HG03139 (cell line): ENCODE results near the gene NCKAP5.
"Not testable (repeated sequence)": the region's sequence is repeated elsewhere in the genome, so short reads cannot be mapped to it uniquely, and the experiment has no call there.

Experiments used
- ATAC-seq: cut with Tn5 transposase; IDR thresholded peaks from one replicate; pipeline ENCODE4 v1.9.1; 2021; ENCODE audit not compliant: unreplicated experiment

Gene NCKAP5

DNA sequence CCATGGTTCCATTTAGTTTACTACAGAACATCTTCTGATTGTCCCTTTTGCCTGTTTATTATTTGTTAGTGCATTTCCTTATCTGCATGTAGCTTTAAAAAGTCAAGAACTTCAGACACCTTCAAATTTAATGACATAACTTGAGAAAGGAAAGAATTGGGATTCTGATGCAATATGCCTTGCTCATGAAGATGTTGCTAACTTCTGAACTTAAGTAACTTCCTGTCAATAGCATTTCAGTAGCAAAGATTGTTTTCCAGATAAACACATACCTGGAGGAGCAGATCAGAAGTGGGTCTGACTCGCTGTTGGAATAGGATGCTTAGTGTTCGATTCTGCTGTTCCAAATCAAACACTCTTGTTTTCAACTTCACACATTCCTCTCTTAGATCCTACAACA lies 708.0 kb downstream of the NCKAP5 start:
- ATAC-seq, result no peak

DNA sequence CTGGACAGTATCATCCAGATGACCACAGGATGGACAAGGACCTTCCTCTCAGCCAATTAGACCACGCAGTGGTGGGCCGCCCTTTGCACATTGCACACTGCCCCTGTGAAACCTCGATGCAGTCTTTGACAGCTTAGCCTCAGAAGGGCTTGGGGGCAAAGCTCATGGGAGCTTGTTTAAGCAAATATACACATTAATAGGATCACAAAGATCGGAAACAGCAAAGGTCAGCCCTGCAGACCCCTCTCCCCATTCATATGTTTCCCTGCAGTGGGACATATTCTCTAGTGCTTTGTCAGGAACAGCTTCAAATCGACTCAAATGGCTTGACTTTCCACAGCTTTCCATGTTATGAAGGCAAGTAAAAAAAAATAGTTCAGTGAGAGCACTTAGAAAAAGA lies 708.7 kb downstream of the NCKAP5 start:
- ATAC-seq, result no peak

DNA sequence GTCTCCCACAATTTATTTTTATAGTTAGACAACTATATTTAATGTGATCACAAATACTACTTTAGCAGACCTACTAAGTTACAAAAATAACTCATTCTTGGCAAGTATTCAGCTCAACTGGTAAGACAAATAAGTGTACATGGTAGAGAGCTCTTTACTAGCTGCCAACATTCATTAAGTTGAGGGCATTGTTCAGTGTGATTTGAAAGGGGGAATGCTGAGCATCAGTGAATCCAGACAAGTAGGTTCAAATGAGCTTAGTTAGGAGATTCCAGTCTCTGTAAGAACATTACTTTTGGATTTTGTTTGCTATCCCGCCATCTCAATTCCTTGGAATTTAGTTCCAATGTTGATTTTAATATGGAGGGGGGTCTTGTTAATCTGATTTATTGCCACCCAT lies 710.9 kb downstream of the NCKAP5 start:
- no peak for ATAC-seq

DNA sequence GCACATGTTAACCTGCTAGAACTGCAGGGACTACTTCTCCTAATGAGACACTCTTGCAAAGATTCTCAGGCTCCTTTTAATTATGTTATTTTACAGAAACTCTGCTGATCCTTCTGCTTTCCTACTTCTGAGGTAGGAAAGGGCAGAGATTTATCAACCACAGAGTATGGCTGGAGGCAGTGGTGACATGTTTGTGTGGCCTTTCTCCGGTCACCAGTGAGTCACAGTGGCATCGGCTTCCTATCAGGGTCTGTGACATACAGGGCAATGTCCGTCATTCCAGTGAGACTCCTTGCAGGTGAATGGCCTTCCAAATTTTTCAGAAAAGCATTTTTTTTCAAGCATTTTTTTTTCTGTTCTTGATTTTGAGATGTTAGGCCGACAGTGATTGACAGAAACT lies 717.6 kb downstream of the NCKAP5 start:
- no peak for ATAC-seq

DNA sequence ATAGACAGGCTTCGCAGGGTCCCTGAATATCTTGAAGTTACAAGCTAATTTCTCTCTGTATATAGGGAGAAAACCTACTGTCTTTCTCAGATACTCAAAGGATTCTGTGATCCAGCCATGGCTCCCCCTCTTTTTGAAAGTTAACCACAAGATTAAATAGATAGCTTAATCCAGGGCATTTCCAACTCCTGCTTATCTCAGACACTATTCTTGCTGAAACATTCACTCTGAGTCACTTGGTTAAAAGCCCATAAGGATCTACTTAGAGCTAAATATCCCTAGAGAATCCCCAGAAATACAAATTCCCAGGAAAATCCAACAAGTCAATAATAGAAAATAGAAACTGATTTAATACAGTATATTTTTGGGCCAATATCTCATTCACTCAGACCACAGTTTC lies 719.1 kb downstream of the NCKAP5 start:
- ATAC-seq, result no peak

DNA sequence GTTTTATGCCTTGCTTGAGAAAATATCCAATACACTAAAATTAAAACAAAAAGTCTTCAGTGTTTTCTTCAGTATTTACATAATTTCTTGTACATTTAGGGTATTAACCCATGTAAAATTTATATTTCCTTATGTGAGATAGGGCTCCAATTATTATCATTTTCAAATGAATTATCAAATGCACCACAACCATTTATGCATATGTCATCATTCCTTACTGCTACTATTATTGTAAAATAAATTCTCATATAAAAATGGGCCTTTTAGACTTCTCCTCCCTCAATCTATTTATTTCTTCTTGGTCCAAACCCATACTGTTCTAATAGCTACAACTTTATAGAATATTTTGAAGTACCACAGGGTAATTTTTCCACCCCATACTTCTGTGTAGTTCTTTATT lies 722.9 kb downstream of the NCKAP5 start:
- no peak for ATAC-seq

DNA sequence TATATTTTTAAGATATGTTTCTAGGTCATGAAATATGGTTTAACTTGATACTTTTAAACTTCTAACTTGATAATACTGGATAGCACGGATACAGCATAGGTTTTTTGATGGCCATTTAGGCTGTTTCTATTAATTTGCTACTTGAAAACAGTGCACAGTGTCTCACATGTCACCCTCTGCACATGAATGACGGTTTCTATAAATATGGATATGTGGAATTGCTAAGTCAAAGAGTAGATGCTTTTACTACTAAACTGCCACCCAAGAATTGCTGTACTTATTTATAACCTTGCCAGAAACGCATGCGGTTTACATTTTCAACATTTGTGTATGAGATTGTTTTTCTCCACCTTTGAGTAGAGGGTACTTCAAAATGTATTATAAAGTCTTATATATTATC lies 723.7 kb downstream of the NCKAP5 start:
- no peak for ATAC-seq

DNA sequence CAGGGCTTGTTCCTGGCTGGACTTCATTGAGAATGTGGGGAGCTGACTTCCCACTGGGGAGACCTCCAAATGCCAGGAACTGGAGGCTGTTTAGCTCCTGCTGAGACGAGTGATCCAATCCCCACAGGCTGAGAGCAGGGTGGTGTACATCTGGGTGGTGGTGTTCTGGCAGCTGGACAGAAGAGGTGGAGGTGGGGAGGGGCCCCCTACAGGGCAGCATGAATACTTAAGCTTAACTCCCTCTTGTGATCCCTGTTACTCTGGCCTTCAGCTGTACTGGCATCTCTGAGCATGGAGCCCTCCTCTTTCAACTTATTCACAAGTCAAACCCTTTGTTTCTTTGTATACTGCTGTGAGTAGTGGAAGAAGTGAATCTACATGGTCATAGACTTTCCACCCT lies 730.5 kb downstream of the NCKAP5 start:
- ATAC-seq, result no peak

DNA sequence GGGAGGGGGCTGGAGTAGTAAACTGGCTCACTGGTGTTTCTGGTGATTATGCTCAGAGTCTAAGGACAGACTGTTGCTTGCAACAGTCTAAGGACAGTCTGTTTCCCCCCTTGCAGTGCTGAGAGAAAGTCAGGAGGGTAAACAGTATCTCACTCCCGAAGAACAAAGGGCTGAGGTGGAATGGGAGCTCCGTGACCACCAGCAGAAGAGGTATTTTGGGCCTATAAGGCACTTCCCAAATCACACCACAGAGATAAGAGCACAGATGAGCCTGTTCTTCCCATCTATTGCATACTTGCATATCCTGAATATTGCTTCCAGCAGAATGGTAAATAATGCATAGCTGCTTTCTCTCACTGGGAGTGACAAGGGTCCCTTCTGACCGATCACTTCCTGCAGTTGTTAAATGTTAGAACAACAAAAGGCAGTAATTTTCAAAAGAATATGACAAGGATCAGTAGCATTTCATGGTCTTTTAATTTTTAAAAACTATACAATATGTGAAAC lies 737.9 kb downstream of the NCKAP5 start:
- no peak for ATAC-seq

DNA sequence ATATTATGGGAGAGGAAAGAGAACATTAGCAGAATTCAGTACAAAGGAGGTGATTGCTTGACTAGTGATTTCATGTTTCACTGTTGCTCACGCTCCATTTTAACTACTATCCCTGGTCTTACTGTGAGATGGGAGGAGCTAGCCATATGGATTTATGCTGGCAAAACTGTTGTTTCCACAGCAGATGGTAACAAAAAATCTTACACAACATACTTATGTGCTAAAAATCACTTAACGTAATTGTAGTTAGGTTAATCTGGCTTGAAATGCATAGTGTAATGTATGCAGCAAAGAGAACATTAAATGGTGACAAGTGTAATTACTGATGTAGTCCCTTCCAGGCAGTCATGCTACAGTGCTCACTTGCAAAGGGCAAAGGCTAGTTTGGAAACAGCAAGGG lies 742.7 kb downstream of the NCKAP5 start:
- no peak for ATAC-seq

DNA sequence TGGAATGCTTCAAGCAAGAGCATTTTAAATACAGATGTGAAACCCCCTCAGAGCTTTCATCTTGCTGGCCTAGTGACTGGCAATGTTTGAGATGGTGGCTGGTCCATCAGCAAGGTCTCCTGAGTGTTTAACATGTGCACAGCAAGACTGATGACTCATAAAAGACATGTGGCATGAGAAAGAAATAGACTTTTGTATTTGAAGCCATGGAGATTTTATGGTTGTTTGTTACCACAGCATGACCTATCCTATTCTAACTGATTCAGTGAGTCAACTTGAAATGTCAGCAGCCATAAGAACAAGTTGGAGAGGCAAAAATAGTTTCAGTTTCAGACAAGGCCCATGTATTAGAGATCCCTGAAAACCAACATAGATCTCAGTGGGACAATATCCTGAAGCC lies 743.5 kb downstream of the NCKAP5 start:
- no peak for ATAC-seq

DNA sequence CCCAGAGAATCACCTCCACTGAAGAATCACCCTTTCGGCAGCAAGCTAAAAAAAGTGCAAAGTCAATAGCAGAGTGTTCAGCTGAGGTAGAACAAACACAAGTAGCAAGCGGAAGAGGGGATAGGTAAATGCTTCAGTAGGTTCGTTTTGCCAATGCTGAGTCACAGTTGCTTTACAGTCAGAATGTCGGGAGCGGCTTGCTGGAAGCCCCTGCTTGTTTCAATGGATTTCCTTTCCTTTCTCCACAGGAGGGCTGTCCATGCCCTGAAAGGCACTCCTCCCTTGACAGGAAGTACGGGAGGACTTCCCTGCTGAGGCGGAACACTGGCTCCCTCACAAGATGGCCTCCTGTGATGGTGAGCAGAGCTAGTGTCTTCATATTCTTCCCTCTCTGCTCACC lies 752.0 kb downstream of the NCKAP5 start:
- no peak for ATAC-seq

DNA sequence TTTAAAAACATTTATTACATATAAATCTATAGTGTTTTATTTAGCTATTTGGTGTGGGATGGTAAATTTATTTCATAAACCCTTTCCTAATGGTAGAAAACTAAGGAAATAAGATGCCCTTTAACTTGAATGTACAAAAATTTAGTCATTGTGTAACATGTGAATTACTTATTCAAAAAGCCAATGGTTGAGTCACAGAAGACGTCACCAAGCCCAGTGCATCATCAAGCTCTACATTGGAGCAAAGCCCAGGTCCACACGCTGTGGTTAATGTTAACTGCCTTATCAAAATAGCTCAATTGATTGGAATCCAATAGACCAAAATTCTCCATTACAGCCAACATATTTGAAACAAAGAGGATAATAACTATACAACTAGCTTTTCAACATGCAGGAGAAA lies 752.7 kb downstream of the NCKAP5 start:
- no peak for ATAC-seq

DNA sequence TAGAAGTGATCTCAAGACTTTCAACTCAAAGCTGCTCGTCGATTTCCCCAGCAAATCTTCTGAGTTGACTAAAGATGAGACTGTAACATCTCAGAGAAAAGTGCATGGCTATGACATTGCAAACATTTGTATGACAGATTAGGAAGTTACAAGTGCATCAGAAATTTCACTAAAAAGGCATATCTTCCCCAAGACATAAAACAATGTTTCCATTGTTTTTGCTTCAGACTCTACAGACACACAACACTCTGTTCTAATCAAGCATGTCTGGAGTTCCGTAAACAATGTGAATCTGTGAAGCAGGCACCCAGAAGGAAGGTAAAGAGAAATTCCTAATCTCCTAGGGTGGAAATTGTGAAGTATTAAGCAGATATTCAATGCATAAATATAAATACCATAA lies 753.6 kb downstream of the NCKAP5 start:
- no peak for ATAC-seq

DNA sequence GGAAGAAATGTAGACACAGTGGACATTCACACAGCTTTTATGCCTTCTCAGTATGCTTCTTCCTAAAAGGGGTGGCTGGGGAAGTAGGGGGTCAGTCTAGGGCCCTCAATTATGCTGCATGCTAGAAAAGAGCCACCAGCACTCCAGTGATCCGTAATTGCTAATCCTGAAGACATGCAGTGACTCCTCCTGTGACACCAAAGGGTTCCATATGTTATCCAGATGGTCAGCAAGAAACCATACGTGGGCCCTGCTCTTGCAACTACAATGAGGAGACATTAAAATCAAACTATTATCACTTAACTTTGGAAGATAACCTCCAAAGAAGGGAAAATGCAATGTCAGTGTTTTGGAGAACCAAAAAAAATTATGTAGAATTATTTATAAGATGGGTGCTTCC lies 754.8 kb downstream of the NCKAP5 start:
- ATAC-seq, result no peak

DNA sequence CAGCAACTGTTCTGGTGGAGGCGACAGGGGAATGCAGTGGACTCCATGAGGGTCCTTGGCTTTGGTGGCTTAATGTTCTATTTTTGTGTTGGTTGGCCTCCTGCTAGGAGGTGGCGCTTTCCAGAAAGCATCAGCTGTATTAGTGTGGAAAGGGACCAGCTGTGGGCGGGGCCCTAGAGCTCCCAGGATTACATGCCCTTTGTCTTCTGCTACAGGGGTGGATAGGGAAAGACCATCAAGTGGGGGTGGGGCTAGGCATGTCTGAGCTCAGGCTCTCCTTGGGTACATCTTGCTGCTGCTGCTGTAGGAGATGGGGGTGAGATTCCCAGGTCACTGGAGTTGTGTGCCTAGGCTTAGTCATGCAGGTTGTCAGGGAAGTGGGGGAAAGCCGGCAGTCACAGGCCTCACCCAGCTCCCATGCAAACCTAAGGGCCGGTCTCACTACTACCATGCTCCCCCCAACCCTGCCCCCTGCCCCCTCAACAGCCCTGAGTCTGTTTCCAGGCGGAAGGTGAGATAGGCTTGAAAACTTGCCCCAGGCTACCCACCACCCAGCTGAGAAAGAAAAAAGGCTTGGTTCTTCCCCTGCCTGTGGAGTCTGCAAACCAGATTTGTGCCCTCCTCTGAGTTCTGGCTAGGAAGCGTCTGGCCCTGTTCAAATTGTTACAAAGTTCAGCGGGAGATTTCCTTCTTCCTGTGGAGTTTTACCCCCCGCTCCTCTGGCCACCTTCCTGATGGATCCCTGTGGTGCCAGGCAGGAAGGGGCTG lies 756.9 kb downstream of the NCKAP5 start:
- no peak for ATAC-seq

DNA sequence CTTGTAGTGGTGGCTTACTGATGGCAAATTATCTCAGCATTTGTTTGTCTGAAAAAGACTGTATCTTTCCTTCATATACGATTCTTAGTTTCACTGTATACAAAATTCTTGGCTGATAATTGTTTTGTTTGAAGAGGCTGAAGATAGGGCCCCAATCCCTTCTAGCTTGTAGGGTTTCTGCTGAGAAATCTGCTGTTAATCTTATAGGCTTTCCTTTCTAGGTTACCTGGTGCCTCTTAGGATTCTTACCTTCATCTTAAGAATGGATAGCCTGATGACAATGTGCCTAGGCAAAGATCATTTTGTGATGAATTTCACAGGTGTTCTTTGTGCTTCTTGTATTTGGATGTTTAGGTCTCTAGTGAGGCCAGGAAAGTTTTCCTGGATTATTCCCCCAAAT lies 758.3 kb downstream of the NCKAP5 start:
- not testable (repeated sequence) for ATAC-seq

DNA sequence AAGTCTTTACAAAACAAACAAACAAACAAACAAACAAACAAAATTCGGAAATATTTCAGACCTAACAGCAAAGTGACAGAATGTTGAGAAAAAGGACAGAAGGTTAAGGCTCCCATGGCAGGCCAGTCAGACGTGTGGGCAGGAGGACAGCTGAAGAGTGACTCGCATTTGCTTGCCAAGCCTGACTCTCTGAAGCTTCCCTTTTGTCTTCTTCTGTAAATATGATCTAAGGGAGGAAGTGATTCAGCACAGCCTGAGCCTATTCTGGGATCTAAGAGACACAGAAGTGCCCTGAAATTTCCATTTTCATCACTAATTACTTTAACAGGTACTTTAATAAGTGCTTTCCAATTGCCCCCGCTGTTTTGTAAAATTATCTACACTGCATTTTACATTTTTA lies 764.2 kb downstream of the NCKAP5 start:
- no peak for ATAC-seq

DNA sequence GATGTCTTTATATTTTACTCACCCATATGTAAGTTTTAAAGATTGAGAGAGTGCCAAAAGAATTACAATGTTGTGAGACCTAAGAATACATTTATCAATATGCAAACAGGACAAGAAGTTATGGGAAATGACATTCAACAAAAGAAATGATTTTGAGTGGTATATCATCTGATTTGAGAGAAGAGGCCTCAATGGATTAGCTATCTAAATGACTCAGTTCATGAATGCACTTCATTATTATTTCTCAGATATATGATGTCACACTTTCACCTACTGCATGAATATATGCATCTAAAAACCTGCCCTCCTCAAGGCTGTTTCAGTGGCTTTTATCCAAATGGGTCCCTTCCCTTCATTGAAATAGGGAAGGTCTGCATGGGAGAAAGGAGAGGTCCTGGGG lies 769.9 kb downstream of the NCKAP5 start:
- ATAC-seq, result no peak

DNA sequence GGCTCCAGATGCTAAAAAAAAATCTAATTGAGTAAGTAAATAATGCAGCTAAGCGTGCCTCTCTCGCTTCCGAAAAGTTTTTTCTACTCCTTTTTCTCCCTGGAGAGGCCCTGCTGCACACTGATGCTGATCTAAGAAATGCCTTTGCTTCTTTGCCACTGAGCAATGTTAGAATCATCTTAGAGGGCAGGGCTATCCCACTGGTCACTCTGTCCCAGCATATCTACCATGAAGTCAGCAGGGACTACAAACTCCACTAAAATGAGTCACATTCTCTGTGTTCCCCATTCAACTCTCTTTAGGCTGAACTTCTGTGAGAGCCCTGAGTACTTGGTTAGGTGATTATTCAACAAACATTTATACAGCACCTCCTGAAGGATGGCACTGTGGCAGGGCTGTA lies 770.7 kb downstream of the NCKAP5 start:
- no peak for ATAC-seq

DNA sequence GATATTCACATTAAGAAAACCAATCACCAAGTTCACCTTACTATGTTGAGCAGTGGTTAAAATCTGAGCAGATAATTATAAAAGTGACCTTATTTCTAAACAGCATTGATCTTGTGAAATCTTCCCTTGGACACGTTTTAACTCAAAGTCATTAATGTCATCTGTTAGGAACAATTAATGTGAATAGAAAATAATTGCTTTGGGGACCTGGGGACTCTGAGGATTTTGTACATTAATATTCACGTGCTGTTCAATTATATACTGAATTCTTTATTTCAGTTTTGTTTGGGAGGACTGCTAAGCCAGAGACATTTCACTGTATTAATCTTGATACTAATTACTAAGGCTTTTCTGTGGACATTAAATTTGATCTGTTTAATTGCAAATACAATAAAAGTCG lies 771.2 kb downstream of the NCKAP5 start:
- no peak for ATAC-seq

DNA sequence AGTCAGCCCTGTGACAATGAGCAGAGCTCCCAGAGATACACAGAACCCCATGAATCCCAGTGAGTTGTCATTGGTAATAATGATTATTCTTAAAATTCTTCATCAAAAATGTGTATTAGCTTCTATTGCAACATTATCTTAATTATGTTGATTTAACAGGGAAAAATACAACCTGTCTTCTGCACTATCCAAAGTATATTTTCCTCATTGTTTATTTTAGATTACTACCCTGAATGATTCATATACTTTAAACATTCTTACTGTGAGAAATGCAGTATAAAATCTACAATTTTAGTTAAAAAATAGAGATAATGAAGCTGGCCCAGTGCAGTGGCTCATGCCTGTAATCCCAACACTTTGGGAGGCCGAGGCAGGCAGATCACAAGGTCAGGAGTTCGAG lies 773.0 kb downstream of the NCKAP5 start:
- ATAC-seq, result no peak

DNA sequence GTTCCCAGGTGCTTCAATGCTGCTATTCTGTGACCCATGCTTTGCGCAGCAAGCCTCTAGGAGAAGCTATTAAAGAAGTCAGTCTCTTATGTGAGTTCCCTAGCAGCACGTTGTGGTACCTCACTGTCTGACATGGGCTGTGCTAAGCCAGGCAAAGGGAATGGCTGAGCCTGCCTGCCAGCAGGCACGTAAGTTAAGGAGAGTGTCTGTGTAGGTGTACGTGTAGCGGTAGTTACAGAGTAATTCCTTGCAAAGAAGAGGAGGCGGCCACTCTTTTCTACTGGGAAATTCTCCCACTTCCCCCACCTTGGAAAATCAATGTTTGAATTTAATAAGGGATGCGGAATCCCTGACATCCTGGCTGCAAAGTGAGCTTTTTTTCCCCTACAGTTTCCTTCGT lies 774.7 kb downstream of the NCKAP5 start:
- no peak for ATAC-seq
